Fibroblast of lung (primary cell): ENCODE results near the gene PTHLH.

ENCODE experiments used
- EZH2 ChIP-seq: IDR thresholded peaks from 2 replicates; pipeline ENCODE4 v1.5.1; 2012; ENCODE audit warnings: low read length, control low read depth, mild to moderate bottlenecking; ENCODE audit errors: missing control alignments
- TF ChIP-seq, protein P1 (sequence below), 2 donors: IDR thresholded peaks in 1 of 2; conservative IDR thresholded peaks in 1 of 2; 1 replicate in 1 of 2; 2 replicates in 1 of 2; pipeline ENCODE4 v1.5.1; 2011 to 2012; ENCODE audit warnings: low read length in 2 of 2, control low read depth in 1 of 2, inconsistent platforms in 1 of 2, low read depth in 1 of 2, mild to moderate bottlenecking in 1 of 2

DNA sequence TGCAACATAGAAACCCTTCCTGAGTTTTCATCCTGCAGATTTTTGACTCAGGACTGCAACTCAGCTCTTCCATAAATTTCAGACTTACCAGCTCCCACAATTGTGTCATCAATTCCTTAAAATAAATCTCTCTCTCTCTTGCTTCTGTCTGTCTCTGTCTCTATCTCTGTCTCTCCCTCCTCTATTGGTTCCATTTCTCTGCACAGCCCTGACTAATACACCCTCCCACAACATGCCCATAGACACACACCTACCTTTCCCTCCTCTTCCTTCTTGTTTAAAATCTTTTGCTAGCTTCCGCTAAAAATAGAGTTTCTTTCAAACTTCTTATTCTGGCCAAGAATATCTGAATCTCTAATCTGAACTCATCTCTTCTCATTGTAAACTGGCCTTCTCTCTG is 22.9 kb upstream of the PTHLH start:
- TF ChIP-seq, protein P1, sequence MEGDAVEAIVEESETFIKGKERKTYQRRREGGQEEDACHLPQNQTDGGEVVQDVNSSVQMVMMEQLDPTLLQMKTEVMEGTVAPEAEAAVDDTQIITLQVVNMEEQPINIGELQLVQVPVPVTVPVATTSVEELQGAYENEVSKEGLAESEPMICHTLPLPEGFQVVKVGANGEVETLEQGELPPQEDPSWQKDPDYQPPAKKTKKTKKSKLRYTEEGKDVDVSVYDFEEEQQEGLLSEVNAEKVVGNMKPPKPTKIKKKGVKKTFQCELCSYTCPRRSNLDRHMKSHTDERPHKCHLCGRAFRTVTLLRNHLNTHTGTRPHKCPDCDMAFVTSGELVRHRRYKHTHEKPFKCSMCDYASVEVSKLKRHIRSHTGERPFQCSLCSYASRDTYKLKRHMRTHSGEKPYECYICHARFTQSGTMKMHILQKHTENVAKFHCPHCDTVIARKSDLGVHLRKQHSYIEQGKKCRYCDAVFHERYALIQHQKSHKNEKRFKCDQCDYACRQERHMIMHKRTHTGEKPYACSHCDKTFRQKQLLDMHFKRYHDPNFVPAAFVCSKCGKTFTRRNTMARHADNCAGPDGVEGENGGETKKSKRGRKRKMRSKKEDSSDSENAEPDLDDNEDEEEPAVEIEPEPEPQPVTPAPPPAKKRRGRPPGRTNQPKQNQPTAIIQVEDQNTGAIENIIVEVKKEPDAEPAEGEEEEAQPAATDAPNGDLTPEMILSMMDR (conservative IDR thresholded peaks at IDR 0.05 in 1 of 2, IDR thresholded peaks at IDR 0.05 in 1 of 2; ENCODE audit: low read depth in 1 of 2, low read length in 2 of 2): no peak
- TF ChIP-seq EZH2: no peak
